ENCODE measurements around the gene FSD1L.

GRCh38 chr9:105475302-105475701 is 27.5 kb downstream of the FSD1L start:
- peak in 4 of 7 experiments; percentile 13 to 28 (median 23) for TF ChIP-seq CTCF (IDR thresholded peaks at IDR 0.05)
- no peak for TF ChIP-seq POLR2A (IDR thresholded peaks at IDR 0.05)
